NK-92 (cell line): ENCODE measurements around the gene CTSZ.
"Not testable (repeated sequence)": the region's sequence is repeated elsewhere in the genome, so short reads cannot be mapped to it uniquely, and the experiment has no call there.

Source experiments
- DNase-seq: peaks from one replicate; lab custom pipeline; 2025; ENCODE audit not compliant: unreplicated experiment; lab: John Stamatoyannopoulos, UW

Gene CTSZ

DNA sequence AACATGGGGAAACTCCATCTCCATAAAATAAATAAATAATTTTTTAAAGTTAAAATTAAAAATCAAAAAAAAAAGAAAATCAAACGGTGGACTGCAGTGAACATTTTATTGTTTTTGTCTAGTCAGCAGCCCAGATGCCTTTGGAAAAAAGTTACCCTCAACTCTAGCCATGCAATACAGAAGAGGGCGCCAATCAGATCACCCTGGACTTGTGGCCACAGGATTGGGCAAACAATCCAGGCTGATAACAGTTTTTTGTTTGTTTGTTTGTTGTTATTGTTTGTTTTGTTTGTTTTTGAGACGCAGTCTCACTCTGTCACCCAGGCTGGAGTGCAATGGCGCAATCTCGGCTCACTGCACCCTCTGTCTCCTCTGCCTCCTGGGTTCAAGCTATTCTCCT, 56.5 kb downstream of the CTSZ start:
- DNase-seq = no peak

- not testable (repeated sequence) for DNase-seq
Observed at GRCh38 chr20:58947797-58948388, 59.2 kb downstream of the CTSZ start.

DNA sequence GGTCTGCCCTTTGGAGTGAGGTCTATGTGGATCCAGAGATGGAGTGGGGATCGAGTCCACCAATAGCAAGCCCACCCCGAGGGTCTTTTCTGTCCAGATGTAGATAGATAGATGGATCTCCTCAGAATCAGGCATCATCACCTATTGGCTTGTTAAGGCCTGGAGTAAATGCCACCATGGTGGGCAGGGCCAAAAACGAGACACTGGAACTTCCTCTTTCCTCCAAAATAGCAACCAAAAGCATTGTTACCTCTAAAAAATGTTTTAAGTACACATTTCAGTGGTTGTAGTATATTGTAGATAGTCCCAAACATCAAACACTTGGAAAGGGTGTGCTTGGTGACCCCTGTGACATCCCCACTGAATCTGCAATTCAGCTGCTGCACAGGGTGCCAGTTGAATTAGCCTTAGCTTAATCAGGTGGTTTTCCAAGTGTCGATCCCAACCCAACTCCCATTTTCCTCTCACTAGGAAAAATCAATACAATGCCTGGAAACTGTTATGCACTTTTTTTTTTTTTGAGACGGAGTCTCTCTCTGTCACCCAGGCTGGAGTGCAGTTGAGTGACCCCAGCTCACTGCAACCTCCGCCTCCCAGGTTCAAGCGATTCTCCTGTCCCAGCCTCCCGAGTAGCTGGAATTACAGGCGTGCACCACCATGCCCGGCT, 61.0 kb downstream of the CTSZ start:
- DNase-seq = no peak
